Gastroesophageal sphincter (tissue), 4 donors: Measurements from ENCODE around the gene CIT. TPM values are rescaled to one million over a fixed set of nuclear protein-coding genes. Genes with fewer than 3 reads are reported as not detected.
"Not testable (repeated sequence)": the region's sequence is repeated elsewhere in the genome, so short reads cannot be mapped to it uniquely, and the experiment has no call there.

Source experiments
- ATAC-seq: fragments of 150-250 bp; one replicate; pipeline ENCODE4 v1.9.1; 2016; ENCODE audit warnings: mild to moderate bottlenecking, moderate library complexity
- H3K27ac ChIP-seq, 4 donors: fragments of 200-600 bp; sonication (generic) in 3 of 4; 1 replicate in 3 of 4; 2 replicates in 1 of 4; pipeline ENCODE4 v1.5.1; 2016 to 2019
- H3K27me3 ChIP-seq: fragments of 200-600 bp; sonication (generic); one replicate; pipeline ENCODE4 v1.5.1; 2019
- H3K36me3 ChIP-seq, 2 donors: fragments of 200-600 bp; sonication (generic); one replicate each; pipeline ENCODE4 v1.5.1; 2019; ENCODE audit warnings: control low read depth in 1 of 2
- H3K4me1 ChIP-seq, 3 donors: fragments of 200-600 bp; sonication (generic); 1 replicate in 2 of 3; 2 replicates in 1 of 3; pipeline ENCODE4 v1.5.1; 2016 to 2019; ENCODE audit warnings: control low read depth in 2 of 3
- H3K4me3 ChIP-seq, 2 donors: fragments of 200-600 bp; sonication (generic); one replicate each; pipeline ENCODE4 v1.5.1; 2019; ENCODE audit warnings: mild to moderate bottlenecking in 1 of 2, moderate library complexity in 1 of 2
- H3K9me3 ChIP-seq, 3 donors: fragments of 200-600 bp; sonication (generic); one replicate each; pipeline ENCODE4 v1.5.1; 2017 to 2019; ENCODE audit warnings: control low read depth in 2 of 3
- CTCF ChIP-seq, 4 experiments: fragments of 200-600 bp in 2 of 4; fragments of 450-650 bp in 2 of 4; sonication (generic) in 1 of 4; IDR thresholded peaks; one replicate each; pipeline ENCODE4 v1.5.1; 2017 to 2019; ENCODE audit warnings: antibody characterized with exemption in 4 of 4, mild to moderate bottlenecking in 2 of 4, moderate library complexity in 2 of 4
- EP300 ChIP-seq: sonication (generic); formaldehyde crosslinking; IDR thresholded peaks from one replicate; pipeline ENCODE4 v1.6.1; 2017; ENCODE audit warnings: antibody characterized with exemption, mild to moderate bottlenecking
- POLR2A ChIP-seq, 2 donors: fragments of 450-650 bp; IDR thresholded peaks; one replicate each; pipeline ENCODE4 v1.6.1; 2017; ENCODE audit warnings: antibody characterized with exemption in 2 of 2, mild to moderate bottlenecking in 2 of 2, moderate library complexity in 1 of 2
- POLR2AphosphoS5 ChIP-seq: sonication (generic); formaldehyde crosslinking; IDR thresholded peaks from one replicate; pipeline ENCODE4 v1.6.1; 2017; ENCODE audit warnings: antibody characterized with exemption
- WGBS, 2 donors: methylation state at CpG; one replicate each; pipeline ENCODE4 v1.1.5; 2018; ENCODE audit warnings: low coverage in 1 of 2; 5-methylcytosine and 5-hydroxymethylcytosine counted together
- total RNA-seq, 4 donors: library from RNA; depleted of rRNA; stranded (reverse); fragments of >200 nt; gene quantifications; one replicate each; pipeline ENCODE4 v1.1.0, GENCODE V29; 2016

The CIT gene
- total RNA-seq, 4 donors from 2014 or later, result 3.8 to 9.7 (median 6.6) TPM

- Histone ChIP-seq H3K27me3 (peaks cover 9% of the 10 kb centered on the region), H3K36me3 (no peaks in the 10 kb centered on the region), H3K4me1 (no peaks in the 10 kb centered on the region), H3K4me3 (no peak overlapping the region), H3K27ac (no peak overlapping the region), H3K9me3 (no peaks in the 10 kb centered on the region)
- TF ChIP-seq EP300 (no peak), CTCF (IDR thresholded peaks at IDR 0.05) (no peak), POLR2A (IDR thresholded peaks at IDR 0.05) (no peak), POLR2AphosphoS5 (no peak)
- 65 to 80% methylated on average over 2 of the region's 2 CpGs for WGBS, 2 donors
- ATAC-seq, result no peak
Measured at GRCh38 chr12:119901670-119902069, 24.6 kb upstream of the CIT start.

- Histone ChIP-seq H3K9me3 (peaks cover 0 to 8% (median 0%) of the 10 kb centered on the region in 3 donors), H3K27ac (no peak overlapping the region), H3K4me1 (no peaks in the 10 kb centered on the region), H3K36me3 (no peaks in the 10 kb centered on the region), H3K4me3 (no peak overlapping the region), H3K27me3 (peaks cover 5% of the 10 kb centered on the region)
- WGBS, 2 donors, result 17 to 60% methylated on average over 1 of the region's 1 CpG
- no peak for ATAC-seq
- TF ChIP-seq POLR2A (IDR thresholded peaks at IDR 0.05), result no peak
- TF ChIP-seq CTCF (IDR thresholded peaks at IDR 0.05), result no peak
Measured at GRCh38 chr12:119894916-119895315, 17.8 kb upstream of the CIT start.

GRCh38 chr12:119892611-119893010 is 15.5 kb upstream of the CIT start:
- ATAC-seq, H3K4me3 ChIP-seq, H3K36me3 ChIP-seq, H3K4me1 ChIP-seq, H3K9me3 ChIP-seq, H3K27me3 ChIP-seq, H3K27ac ChIP-seq: not testable (repeated sequence)
- 38 to 50% methylated on average over 1 of the region's 1 CpG for WGBS, 2 donors

GRCh38 chr12:119885549-119885948 is 8.4 kb upstream of the CIT start:
- Histone ChIP-seq H3K27me3 (peaks cover 6% of the 10 kb centered on the region), H3K9me3 (no peaks in the 10 kb centered on the region), H3K36me3 (no peaks in the 10 kb centered on the region), H3K4me3 (no peak overlapping the region), H3K4me1 (no peaks in the 10 kb centered on the region), H3K27ac (no peak overlapping the region)
- WGBS, 2 donors, result 17 to 50% methylated on average over 1 to 2 of the region's 3 CpGs
- ATAC-seq, result no peak
- TF ChIP-seq CTCF (IDR thresholded peaks at IDR 0.05) (no peak), POLR2A (IDR thresholded peaks at IDR 0.05) (no peak), EP300 (no peak), POLR2AphosphoS5 (no peak)

GRCh38 chr12:119883791-119884190 is 6.7 kb upstream of the CIT start:
- H3K27ac ChIP-seq, H3K36me3 ChIP-seq, H3K4me1 ChIP-seq, ATAC-seq, H3K9me3 ChIP-seq, H3K27me3 ChIP-seq, H3K4me3 ChIP-seq: not testable (repeated sequence)
- WGBS, 2 donors, result 61 to 75% methylated on average over 2 to 4 of the region's 4 CpGs

- WGBS, 2 donors, result 73 to 78% methylated on average over 4 of the region's 4 CpGs
- ATAC-seq, result no peak
Measured at GRCh38 chr12:119883237-119883636, 6.1 kb upstream of the CIT start.

More at GRCh38 chr12:119883237-119883636, 6.1 kb upstream of the CIT start:
- no peaks in the 10 kb centered on the region for H3K4me1 ChIP-seq
- peaks cover 6% of the 10 kb centered on the region for H3K27me3 ChIP-seq
- no peak overlapping the region for H3K4me3 ChIP-seq
- no peaks in the 10 kb centered on the region for H3K36me3 ChIP-seq
- TF ChIP-seq POLR2A (IDR thresholded peaks at IDR 0.05), result no peak
- no peak for TF ChIP-seq POLR2AphosphoS5
- no peak for TF ChIP-seq EP300
- no peak for TF ChIP-seq CTCF (IDR thresholded peaks at IDR 0.05)
- H3K9me3 ChIP-seq, result no peaks in the 10 kb centered on the region
- no peak overlapping the region for H3K27ac ChIP-seq
